Lung (tissue), 12 donors: ENCODE data around the gene GRK6. TPM values are rescaled to one million over a fixed set of nuclear protein-coding genes. Genes with fewer than 3 reads are reported as not detected.

ENCODE experiments used
- ATAC-seq: fragments of 200-7000 bp; cut with Tn5 transposase; one replicate; pipeline ENCODE4 v1.9.1; 2020; ENCODE audit warnings: moderate number of reproducible peaks; ENCODE audit not compliant: insufficient read depth, low FRiP score
- DNase-seq, 3 donors: peaks; one replicate each; pipeline ENCODE4 v3.0.0-alpha.2; 2013 to 2017
- H3K27ac ChIP-seq, 2 donors: one replicate each; pipeline ENCODE4 v1.5.1; 2013; ENCODE audit warnings: mild to moderate bottlenecking in 2 of 2, moderate library complexity in 2 of 2, control low read depth in 1 of 2, inconsistent platforms in 1 of 2, low read depth in 1 of 2, low read length in 1 of 2
- H3K27me3 ChIP-seq, 3 donors: one replicate each; pipeline ENCODE4 v1.5.1; 2013; ENCODE audit warnings: low read length in 2 of 3; ENCODE audit not compliant: control insufficient read depth in 3 of 3, insufficient read depth in 3 of 3
- H3K36me3 ChIP-seq, 4 donors: one replicate each; pipeline ENCODE4 v1.5.1; 2013; ENCODE audit warnings: low read length in 4 of 4, mild to moderate bottlenecking in 1 of 4, moderate library complexity in 1 of 4; ENCODE audit not compliant: control insufficient read depth in 4 of 4, insufficient read depth in 4 of 4
- H3K4me1 ChIP-seq, 5 donors: one replicate each; pipeline ENCODE4 v1.5.1; 2013; ENCODE audit warnings: low read length in 5 of 5, mild to moderate bottlenecking in 2 of 5, moderate library complexity in 1 of 5; ENCODE audit not compliant: control insufficient read depth in 5 of 5, insufficient read depth in 5 of 5
- H3K4me3 ChIP-seq: one replicate; pipeline ENCODE4 v1.5.1; 2013; ENCODE audit warnings: mild to moderate bottlenecking, control low read depth, moderate library complexity
- H3K9ac ChIP-seq, 2 donors: one replicate each; pipeline ENCODE4 v1.5.1; 2013; ENCODE audit warnings: low read length in 2 of 2, control low read depth in 1 of 2; ENCODE audit not compliant: insufficient read depth in 1 of 2
- H3K9me3 ChIP-seq, 4 donors: one replicate each; pipeline ENCODE4 v1.5.1; 2013; ENCODE audit warnings: low read length in 3 of 4, mild to moderate bottlenecking in 1 of 4, moderate library complexity in 1 of 4; ENCODE audit not compliant: control insufficient read depth in 4 of 4, insufficient read depth in 3 of 4
- CTCF ChIP-seq: IDR thresholded peaks from 2 replicates; pipeline ENCODE4 v1.5.1; 2012; ENCODE audit warnings: mild to moderate bottlenecking; ENCODE audit errors: control extremely low read depth, extremely low read depth
- WGBS, 2 donors: extraction: QIAGEN DNeasy Blood & Tissue Kit; methylation state at CpG; one replicate each; pipeline ENCODE4 v1.1.7; 2013; 5-methylcytosine and 5-hydroxymethylcytosine counted together
- polyA plus RNA-seq, 2 donors: library from polyadenylated mRNA; stranded (reverse); fragments of 200-250 nt; gene quantifications; one replicate each; pipeline ENCODE4 v1.2.1, GENCODE V29; 2013
- total RNA-seq, 2 donors: library from RNA; depleted of rRNA in 1 of 2; stranded (reverse); fragments of >200 nt in 1 of 2; gene quantifications; one replicate each; pipeline ENCODE4 v1.2.1, GENCODE V29; 2014 to 2021
- donor health status: control.
- donor health status: control.
- donor health status: Bipolar disorder and iron deficiency.
- donor health status: healthy.
- donor health status: DM: yes; HTN: yes; CAD: no.

GRK6 gene
- total and polyA plus RNA-seq, 4 donors: 20.7 to 68.0 (median 40.3) TPM

- H3K9me3 ChIP-seq: peaks cover 0 to 4% (median 0%) of the 10 kb centered on the region in 4 donors
- WGBS, 2 donors: 94 to 97% methylated on average over 11 of the region's 11 CpGs
- no peak overlapping the region for H3K9ac ChIP-seq
- H3K27me3 ChIP-seq: no peaks in the 10 kb centered on the region
- DNase-seq (no peak), ATAC-seq (no peak)
- H3K4me3 ChIP-seq: no peak overlapping the region
- peaks cover 0 to 7% (median 3%) of the 10 kb centered on the region in 5 donors for H3K4me1 ChIP-seq
- peaks cover 0 to 30% (median 23%) of the 10 kb centered on the region in 4 donors for H3K36me3 ChIP-seq
- no peak overlapping the region for H3K27ac ChIP-seq
- TF ChIP-seq CTCF: no peak
Observed at GRCh38 chr5:177465044-177465443, 38.6 kb downstream of the GRK6 start.

- DNase-seq: no peak
- TF ChIP-seq CTCF: no peak
- no peak overlapping the region for H3K27ac ChIP-seq
- H3K36me3 ChIP-seq: peaks cover 0 to 36% (median 21%) of the 10 kb centered on the region in 4 donors
- ATAC-seq: no peak
- no peak overlapping the region for H3K4me3 ChIP-seq
- H3K27me3 ChIP-seq: no peaks in the 10 kb centered on the region
- peaks cover 0 to 20% (median 6%) of the 10 kb centered on the region in 5 donors for H3K4me1 ChIP-seq
- no peak overlapping the region for H3K9ac ChIP-seq
- 95 to 98% methylated on average over 25 of the region's 25 CpGs for WGBS, 2 donors
- H3K9me3 ChIP-seq: peaks cover 0 to 4% (median 0%) of the 10 kb centered on the region in 4 donors
Observed at GRCh38 chr5:177466861-177467260, 40.4 kb downstream of the GRK6 start.

DNA sequence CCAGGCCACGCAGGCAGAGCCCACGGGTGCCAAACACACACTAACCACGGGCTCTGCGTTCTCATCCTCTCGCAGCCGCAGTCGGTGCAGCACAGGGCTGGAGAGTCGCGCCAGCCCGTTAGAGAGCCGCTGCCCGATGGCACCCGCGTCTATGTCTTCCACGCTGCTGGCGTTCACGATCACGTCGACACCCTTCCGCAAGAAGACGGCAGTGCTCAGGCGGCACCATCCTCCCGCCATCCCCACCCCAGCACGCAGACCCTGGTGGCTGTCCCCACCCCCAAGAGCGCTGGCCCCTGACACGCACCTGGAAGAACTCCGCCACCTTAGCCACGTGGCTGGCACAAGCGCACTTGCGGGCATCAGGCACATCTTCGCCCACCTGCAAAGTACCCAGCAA lies 41.0 kb downstream of the GRK6 start:
- Histone ChIP-seq H3K27me3 (no peaks in the 10 kb centered on the region), H3K9me3 (peaks cover 0 to 4% (median 0%) of the 10 kb centered on the region in 4 donors), H3K9ac (no peak overlapping the region), H3K36me3 (peaks cover 0 to 36% (median 21%) of the 10 kb centered on the region in 4 donors), H3K4me1 (peaks cover 0 to 25% (median 10%) of the 10 kb centered on the region in 5 donors), H3K4me3 (no peak overlapping the region), H3K27ac (no peak overlapping the region)
- no peak for ATAC-seq
- 94 to 97% methylated on average over 31 of the region's 31 CpGs for WGBS, 2 donors
- DNase-seq: no peak
- no peak for TF ChIP-seq CTCF

DNA sequence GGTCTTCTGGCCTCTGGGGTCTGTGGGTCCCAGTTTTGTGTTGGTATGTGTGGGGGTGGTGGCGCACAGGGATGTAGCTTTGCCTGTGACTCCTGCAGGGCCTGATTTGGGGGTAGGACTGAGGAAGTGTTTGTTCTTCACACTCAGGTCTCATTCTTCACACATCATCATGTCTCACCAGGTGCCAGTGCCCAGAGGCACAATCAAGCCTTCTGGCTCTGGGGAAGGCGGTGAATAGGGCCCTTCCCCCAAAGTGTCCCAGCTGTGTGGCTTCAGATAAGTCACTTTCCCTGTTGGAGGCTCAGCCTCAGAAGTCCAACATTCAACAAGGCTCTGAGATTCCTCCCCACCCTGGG lies 41.8 kb downstream of the GRK6 start:
- H3K36me3 ChIP-seq: peaks cover 0 to 36% (median 20%) of the 10 kb centered on the region in 4 donors
- no peak overlapping the region for H3K9ac ChIP-seq
- H3K4me3 ChIP-seq: no peak overlapping the region
- no peak for ATAC-seq
- no peak for TF ChIP-seq CTCF
- 93 to 100% methylated on average over 2 of the region's 2 CpGs for WGBS, 2 donors
- H3K9me3 ChIP-seq: peaks cover 0 to 4% (median 0%) of the 10 kb centered on the region in 4 donors
- H3K27me3 ChIP-seq: no peaks in the 10 kb centered on the region
- peaks cover 0 to 25% (median 10%) of the 10 kb centered on the region in 5 donors for H3K4me1 ChIP-seq
- no peak for DNase-seq
- no peak overlapping the region for H3K27ac ChIP-seq
